C1 segment of cervical spinal cord (tissue), 14 donors: ENCODE measurements around the gene TSC2.

ENCODE experiments used
- DNase-seq, 14 donors: peaks; one replicate each; lab custom pipeline; 2025; lab: John Stamatoyannopoulos, UW

Gene TSC2

GRCh38 chr16:2066139-2066538 lies 18.4 kb downstream of the TSC2 start:
- DNase-seq = no peak

GRCh38 chr16:2070576-2071453 lies 23.0 kb downstream of the TSC2 start:
- no peak for DNase-seq

DNA sequence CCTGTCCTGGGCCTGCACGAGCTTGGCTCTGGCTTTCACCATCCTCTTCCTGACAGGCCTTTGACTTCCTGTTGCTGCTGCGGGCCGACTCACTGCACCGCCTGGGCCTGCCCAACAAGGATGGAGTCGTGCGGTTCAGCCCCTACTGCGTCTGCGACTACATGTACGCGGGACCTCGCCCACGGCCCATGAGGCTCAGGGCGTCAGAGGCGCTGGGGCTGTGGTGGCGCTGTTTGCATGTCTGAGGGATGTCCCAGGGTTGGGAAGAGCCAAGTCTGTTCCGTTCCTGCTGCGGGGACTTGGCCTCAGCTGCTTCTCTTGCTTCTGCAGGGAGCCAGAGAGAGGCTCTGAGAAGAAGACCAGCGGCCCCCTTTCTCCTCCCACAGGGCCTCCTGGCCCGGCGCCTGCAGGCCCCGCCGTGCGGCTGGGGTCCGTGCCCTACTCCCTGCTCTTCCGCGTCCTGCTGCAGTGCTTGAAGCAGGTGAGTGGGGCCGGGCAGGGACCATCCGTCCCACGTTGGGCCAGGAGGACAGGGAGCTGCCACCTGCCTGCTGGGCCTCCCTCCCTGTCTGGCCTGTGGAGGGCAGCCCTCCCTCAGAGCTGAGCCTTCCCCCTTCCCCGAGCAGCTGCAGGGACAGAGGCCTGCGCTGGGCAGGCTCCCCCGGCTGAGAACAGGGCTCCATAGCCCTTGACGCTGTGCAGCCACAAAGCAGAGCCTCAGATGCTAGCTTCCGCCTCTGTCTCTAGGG lies 23.8 kb downstream of the TSC2 start:
- DNase-seq = no peak

GRCh38 chr16:2072926-2073325 lies 25.1 kb downstream of the TSC2 start:
- no peak for DNase-seq

GRCh38 chr16:2074071-2074470 lies 26.3 kb downstream of the TSC2 start:
- DNase-seq = no peak

- no peak for DNase-seq
Observed at GRCh38 chr16:2075631-2076030, 27.8 kb downstream of the TSC2 start.

GRCh38 chr16:2076072-2076865 lies 28.5 kb downstream of the TSC2 start:
- no peak for DNase-seq

DNA sequence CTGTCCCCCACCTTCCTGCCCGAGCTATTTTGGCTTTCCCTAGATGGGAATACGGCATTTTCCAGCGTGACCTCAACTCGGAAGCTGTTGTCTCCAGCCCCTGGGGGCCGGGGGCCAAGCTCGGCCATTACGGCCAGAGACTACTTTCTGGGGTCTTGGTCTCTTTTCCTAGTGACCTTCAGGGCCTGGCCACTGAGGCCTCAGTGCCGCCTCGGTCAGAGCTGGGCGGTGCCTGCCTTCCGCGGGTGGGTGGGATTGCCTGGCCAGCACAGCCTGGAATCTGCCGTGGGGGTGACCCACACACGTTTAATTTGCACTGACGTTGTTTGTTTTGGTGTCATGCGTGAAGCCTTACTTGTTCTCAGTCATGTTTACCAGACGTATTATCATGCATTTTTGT lies 29.2 kb downstream of the TSC2 start:
- DNase-seq = no peak

DNA sequence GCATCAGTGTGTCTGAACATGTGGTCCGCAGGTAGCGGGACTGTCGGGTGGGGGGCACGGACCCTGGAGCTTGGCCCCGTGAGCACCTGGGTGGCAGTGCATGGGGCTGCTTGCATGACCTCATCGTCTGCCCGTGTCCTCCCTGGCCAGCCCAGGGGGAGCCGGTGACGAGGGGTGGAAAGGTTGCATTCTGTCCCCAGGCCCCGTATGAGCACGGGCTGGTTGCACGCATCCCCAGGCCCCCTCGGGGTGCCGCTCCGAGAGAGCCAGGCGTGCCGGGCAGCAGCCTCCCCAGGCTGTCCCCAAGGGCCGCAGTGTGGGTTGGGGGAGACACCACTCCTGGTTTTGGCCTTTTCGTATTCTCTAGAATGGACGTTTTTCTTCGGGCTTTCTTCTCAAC lies 29.9 kb downstream of the TSC2 start:
- no peak for DNase-seq

DNA sequence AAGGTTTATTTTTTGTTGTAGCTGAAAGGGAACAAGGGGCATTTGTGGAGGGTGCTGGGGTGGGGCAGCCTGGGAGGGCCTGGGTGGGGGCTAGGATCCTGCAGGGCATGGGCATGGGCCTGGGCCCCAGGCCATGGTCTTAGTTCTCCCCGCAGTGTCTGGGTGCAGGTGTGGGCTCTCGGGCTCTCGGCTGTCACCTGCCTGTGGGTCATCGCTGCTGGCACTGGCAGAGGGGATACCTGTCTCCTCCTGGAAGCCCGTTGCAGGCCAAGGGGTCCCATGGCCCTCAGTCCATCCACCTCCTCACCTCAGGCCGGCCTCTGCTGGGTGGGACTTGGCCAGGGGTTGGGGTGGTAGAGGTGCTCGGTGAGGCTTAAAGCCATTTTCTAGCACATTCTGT lies 30.3 kb downstream of the TSC2 start:
- no peak for DNase-seq

DNA sequence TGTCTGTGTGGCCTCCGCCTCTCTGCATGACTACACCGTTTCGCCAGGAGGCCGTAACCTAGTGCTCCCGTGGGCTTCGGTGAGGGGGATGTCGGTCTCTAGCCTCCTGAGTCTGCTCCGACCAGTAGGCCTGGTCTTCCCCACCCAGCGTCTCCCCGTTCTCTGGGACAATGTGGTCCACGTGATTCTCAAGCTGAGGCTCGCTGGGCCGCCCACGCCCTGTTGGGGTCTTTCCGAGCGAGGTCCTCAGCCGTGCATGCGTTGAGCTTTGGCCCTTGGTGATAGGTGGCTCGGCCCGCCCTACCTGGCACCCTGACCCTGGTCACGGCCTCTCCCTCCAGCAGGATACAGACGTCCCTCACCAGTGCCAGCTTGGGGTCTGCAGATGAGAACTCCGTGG lies 30.9 kb downstream of the TSC2 start:
- no peak for DNase-seq

DNA sequence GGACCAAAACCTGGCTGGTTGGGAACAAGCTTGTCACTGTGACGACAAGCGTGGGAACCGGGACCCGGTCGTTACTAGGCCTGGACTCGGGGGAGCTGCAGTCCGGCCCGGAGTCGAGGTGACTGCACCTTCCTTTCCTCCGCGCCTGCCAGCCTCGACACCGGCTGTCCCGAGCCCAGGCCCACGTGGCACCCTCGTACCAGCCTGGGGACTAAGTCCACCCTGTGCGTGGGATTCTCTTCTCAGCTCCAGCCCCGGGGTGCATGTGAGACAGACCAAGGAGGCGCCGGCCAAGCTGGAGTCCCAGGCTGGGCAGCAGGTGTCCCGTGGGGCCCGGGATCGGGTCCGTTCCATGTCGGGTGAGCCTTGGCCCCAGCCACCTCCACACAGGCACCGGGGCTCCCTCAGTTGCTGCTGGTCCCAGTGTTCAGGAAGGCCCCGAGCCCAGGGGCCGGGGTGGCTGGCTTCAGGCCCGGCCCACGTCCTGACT lies 31.6 kb downstream of the TSC2 start:
- DNase-seq = no peak

GRCh38 chr16:2079991-2080390 lies 32.2 kb downstream of the TSC2 start:
- DNase-seq = no peak

- DNase-seq = peak in 1 of 14 donors; percentile 55
Observed at GRCh38 chr16:2081201-2082084, 33.7 kb downstream of the TSC2 start.

- DNase-seq = peak in 1 of 14 donors; percentile 79
Observed at GRCh38 chr16:2082171-2082982, 34.6 kb downstream of the TSC2 start.

DNA sequence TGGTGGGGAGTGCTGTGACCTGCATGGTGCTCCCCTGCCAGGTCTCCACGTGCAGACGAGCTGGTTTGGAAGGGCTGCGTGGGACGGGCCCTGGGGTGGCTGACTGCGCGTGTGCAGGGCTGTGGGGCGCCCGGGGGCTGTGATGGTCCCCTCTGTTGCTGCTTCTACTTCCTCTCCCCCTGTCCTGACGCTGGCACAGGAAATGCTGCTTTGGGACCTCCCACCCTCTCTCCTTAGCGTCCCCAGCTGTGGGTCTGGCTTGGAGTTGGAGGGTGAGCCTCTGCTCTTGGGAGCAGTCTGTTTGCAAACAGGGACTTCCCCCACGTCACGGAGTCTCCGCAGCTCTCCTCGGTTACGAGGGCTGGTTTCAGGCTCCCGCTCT lies 35.2 kb downstream of the TSC2 start:
- no peak for DNase-seq

- DNase-seq = no peak
Observed at GRCh38 chr16:2083409-2083808, 35.6 kb downstream of the TSC2 start.

- DNase-seq = no peak
Observed at GRCh38 chr16:2083876-2084780, 36.3 kb downstream of the TSC2 start.
